Measurements from ENCODE around the gene CST7.
"Not testable (repeated sequence)": the region's sequence is repeated elsewhere in the genome, so short reads cannot be mapped to it uniquely, and the experiment has no call there.

The CST7 gene

GRCh38 chr20:24948939-24949679 lies at the start of gene CST7:
Gene CST7 (plus strand): TSS chr20:24949269. CDS start chr20:24949506, 237 bp downstream.
- DNase-seq = no peak

- no peak for DNase-seq
Observed at GRCh38 chr20:24906806-24907205, 42.3 kb upstream of the CST7 start.

- DNase-seq = no peak
Observed at GRCh38 chr20:24908642-24909041, 40.4 kb upstream of the CST7 start.

GRCh38 chr20:24909086-24909780 lies 39.8 kb upstream of the CST7 start:
- DNase-seq = no peak

GRCh38 chr20:24909861-24910260 lies 39.2 kb upstream of the CST7 start:
- DNase-seq = no peak

GRCh38 chr20:24910461-24910860 lies 38.6 kb upstream of the CST7 start:
- no peak for DNase-seq

- no peak for DNase-seq
Observed at GRCh38 chr20:24911461-24911860, 37.6 kb upstream of the CST7 start.

GRCh38 chr20:24912397-24913075 lies 36.5 kb upstream of the CST7 start:
- no peak for DNase-seq

- DNase-seq = no peak
Observed at GRCh38 chr20:24913076-24913628, 35.9 kb upstream of the CST7 start.

GRCh38 chr20:24914388-24915241 lies 34.5 kb upstream of the CST7 start:
- no peak for DNase-seq

GRCh38 chr20:24915440-24915839 lies 33.6 kb upstream of the CST7 start:
- DNase-seq = no peak

GRCh38 chr20:24915892-24916291 lies 33.2 kb upstream of the CST7 start:
- no peak for DNase-seq

- no peak for DNase-seq
Observed at GRCh38 chr20:24916412-24916811, 32.7 kb upstream of the CST7 start.

- DNase-seq = no peak
Observed at GRCh38 chr20:24917056-24917455, 32.0 kb upstream of the CST7 start.

GRCh38 chr20:24917797-24918578 lies 31.1 kb upstream of the CST7 start:
- peak; percentile 87 for DNase-seq

- DNase-seq = no peak
Observed at GRCh38 chr20:24918579-24919566, 30.2 kb upstream of the CST7 start.

- not testable (repeated sequence) for DNase-seq
Observed at GRCh38 chr20:24919665-24920064, 29.4 kb upstream of the CST7 start.

- DNase-seq = not testable (repeated sequence)
Observed at GRCh38 chr20:24920706-24921105, 28.4 kb upstream of the CST7 start.

- DNase-seq = not testable (repeated sequence)
Observed at GRCh38 chr20:24929259-24929658, 19.8 kb upstream of the CST7 start.
